ENCODE measurements around the gene PPRC1.

Gene PPRC1, protein sequence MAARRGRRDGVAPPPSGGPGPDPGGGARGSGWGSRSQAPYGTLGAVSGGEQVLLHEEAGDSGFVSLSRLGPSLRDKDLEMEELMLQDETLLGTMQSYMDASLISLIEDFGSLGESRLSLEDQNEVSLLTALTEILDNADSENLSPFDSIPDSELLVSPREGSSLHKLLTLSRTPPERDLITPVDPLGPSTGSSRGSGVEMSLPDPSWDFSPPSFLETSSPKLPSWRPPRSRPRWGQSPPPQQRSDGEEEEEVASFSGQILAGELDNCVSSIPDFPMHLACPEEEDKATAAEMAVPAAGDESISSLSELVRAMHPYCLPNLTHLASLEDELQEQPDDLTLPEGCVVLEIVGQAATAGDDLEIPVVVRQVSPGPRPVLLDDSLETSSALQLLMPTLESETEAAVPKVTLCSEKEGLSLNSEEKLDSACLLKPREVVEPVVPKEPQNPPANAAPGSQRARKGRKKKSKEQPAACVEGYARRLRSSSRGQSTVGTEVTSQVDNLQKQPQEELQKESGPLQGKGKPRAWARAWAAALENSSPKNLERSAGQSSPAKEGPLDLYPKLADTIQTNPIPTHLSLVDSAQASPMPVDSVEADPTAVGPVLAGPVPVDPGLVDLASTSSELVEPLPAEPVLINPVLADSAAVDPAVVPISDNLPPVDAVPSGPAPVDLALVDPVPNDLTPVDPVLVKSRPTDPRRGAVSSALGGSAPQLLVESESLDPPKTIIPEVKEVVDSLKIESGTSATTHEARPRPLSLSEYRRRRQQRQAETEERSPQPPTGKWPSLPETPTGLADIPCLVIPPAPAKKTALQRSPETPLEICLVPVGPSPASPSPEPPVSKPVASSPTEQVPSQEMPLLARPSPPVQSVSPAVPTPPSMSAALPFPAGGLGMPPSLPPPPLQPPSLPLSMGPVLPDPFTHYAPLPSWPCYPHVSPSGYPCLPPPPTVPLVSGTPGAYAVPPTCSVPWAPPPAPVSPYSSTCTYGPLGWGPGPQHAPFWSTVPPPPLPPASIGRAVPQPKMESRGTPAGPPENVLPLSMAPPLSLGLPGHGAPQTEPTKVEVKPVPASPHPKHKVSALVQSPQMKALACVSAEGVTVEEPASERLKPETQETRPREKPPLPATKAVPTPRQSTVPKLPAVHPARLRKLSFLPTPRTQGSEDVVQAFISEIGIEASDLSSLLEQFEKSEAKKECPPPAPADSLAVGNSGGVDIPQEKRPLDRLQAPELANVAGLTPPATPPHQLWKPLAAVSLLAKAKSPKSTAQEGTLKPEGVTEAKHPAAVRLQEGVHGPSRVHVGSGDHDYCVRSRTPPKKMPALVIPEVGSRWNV (N-terminal part only)

DNA sequence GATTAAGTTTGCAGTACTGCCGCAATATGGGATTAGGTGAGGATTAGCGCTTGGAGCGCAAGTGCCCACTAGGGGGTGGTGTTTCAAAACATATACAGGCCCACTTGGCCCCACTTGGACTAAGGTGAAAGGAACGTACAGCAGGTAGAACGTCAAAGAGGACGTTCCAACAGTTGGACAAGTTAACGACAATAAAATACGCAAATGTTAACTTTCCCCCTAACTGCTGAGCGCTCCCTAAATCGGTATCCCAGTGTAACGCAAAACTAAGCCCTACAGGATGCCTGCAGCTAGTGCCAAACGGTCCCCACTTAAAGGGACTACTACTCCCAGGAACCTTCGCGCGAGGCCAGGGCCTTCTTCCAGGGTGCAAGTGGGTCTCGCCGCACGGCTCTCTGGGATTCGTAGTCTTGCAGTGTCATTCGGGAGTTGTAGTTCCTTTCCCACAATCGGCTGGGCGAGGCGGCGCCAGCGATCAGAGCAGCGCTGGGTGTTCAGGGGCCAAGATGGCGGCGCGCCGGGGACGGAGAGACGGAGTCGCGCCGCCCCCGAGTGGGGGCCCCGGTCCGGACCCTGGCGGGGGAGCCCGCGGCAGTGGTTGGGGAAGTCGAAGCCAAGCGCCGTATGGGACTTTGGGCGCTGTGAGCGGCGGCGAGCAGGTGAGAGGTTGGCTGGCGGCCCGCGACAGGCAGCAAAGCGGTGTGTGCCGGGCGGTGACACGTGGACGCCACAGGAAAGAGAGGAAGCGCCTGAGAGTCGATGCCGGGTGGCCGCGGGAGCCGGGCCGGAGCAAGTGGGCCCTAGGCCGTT, at the start of gene PPRC1:
Gene PPRC1, plus strand, starts transcription at position 478 of the 810 bp plus-strand sequence. Its CDS starts 29 bp downstream, at position 507.
- peak; percentile 100 for DNase-seq (ENCODE audit: low spot score)

- no peak for DNase-seq (ENCODE audit: low spot score)
These were observed 49.3 kb upstream of the PPRC1 start for GRCh38 chr10:102083541-102083940.

GRCh38 chr10:102085336-102085735, 47.5 kb upstream of the PPRC1 start:
- DNase-seq (ENCODE audit: low spot score), result no peak

DNA sequence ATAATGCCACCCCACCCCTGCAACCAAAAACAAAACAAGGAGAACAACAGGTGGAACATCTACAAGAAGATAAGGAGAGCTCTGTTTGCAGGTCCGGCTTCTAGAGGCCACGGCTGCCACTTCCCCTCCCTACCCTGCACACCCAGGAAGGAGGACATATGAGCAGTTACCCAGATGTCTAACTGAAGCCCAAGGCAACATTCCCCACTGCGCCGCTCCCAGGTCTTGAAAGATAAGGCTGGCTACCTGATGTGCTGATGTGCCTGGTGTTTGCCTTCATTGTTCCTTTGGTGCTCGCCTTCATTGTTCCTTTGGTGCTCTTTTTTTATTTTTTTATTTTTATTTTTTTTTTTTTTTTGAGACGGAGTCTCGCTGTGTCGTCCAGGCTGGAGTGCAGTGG, 46.6 kb upstream of the PPRC1 start:
- DNase-seq (ENCODE audit: low spot score), result no peak

DNA sequence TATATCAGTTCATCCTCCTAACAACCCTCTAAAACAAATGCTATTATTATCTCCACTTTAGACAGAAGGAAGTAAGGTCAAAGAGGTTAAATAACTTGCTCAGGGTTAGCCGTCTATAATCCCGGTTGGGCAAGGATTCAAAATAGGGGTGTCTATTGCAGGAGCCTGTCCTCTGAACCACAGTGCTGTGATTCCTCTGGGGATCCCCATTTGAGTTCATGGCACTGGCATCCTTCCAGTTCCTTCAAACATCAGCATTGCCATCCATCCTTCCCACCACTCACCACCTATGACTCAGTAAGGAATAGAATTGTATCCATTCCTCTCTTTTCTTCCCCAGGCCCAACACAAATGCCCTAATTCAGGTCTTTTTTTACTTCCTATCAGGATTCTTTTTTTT, 42.1 kb upstream of the PPRC1 start:
- no peak for DNase-seq (ENCODE audit: low spot score)

- no peak for DNase-seq (ENCODE audit: low spot score)
These were observed 36.4 kb upstream of the PPRC1 start for GRCh38 chr10:102096449-102096848.

- no peak for DNase-seq (ENCODE audit: low spot score)
These were observed 31.7 kb upstream of the PPRC1 start for GRCh38 chr10:102101152-102101551.

- no peak for DNase-seq (ENCODE audit: low spot score)
These were observed 30.4 kb upstream of the PPRC1 start for GRCh38 chr10:102102421-102102820.

DNA sequence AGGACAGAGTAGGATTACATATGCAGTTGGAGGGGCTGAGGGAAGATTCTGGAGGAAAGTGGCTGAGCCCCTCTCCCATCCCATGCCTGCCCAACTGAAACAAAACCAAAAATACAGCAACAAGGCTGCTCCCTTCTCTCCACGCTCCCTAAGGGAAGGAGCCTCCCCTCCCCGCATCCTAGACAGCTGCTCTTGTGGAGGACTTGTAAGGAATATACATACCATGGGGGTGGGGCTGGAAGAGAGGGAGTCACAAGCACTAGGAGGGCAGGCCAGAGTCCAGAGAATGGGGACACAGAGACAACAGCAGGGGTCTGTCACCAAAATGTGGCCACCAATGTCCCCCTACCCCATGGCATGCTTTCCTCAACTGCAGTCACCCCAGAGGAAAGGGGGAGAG, 25.8 kb upstream of the PPRC1 start:
- no peak for DNase-seq (ENCODE audit: low spot score)

DNA sequence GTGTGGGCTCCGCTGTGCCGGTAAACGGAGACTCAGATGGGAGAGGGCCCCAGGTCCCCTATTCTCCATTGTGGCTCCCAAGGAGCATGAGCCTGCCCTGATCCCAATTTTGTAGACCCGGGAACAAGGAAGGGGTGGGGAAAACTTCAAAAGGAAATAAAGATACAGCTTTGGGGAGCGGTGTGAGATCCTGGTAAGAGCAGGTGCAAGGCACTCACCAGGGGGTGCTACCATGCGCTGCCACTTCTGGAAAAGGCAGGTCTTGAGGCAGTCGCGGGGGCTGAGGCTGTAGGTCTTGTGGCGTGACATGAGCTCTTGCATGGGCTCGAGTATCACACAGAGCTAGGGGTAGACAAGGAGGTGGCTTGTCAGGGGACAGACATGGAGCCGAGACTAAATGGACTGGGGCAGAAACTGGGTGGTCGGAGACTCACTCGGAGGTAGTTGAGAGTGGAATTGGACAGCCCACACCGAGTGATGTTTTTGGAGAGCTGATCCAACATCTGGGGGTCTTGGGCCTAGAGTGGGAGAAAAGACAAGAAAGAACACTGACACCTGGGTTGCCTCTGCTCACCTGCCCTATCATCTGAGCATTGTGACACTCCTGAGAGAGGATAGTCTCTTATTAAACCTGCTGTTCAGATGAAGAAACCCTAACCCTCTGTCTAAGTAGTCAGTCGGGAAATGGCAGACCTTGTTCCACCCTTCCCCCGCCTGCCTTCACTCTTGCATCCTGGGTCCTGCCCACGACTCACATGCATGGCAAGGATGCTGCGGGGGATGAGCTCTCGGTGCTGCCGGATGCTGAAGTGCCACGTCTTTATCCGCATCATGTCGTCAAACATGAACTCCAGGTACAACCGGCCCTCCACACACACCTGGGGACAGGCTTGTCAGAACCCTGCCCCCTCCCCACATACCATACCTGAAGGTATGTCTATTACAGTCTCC, 23.4 kb upstream of the PPRC1 start:
- DNase-seq (ENCODE audit: low spot score), result peak; percentile 31

GRCh38 chr10:102111276-102111675, 21.6 kb upstream of the PPRC1 start:
- DNase-seq (ENCODE audit: low spot score), result no peak

GRCh38 chr10:102112210-102112817, 20.5 kb upstream of the PPRC1 start:
- no peak for DNase-seq (ENCODE audit: low spot score)

- DNase-seq (ENCODE audit: low spot score), result no peak
These were observed 19.4 kb upstream of the PPRC1 start for GRCh38 chr10:102113261-102113955.

GRCh38 chr10:102113956-102114857, 18.6 kb upstream of the PPRC1 start:
- DNase-seq (ENCODE audit: low spot score), result no peak

- peak; percentile 97 for DNase-seq (ENCODE audit: low spot score)
These were observed 17.8 kb upstream of the PPRC1 start for GRCh38 chr10:102114861-102115618.

GRCh38 chr10:102115775-102116174, 17.1 kb upstream of the PPRC1 start:
- peak; percentile 24 for DNase-seq (ENCODE audit: low spot score)

DNA sequence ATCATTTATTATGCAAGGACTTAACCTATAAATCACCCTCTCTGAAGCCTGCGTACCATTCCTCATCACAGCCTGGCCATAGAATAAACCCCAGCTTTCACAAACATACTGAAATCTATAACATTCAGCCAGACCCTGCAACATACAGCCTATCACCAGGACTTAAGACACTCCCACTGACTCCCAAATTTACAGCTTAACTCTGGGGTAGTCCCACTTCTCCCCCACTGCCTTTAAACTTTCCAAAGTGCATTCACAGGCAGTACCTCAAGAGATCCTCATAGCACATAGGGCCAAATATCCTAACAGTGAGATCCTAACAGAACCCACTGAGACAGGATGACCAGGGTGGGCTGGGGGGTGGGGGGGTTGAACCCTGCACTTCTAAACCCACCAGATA, 16.2 kb upstream of the PPRC1 start:
- DNase-seq (ENCODE audit: low spot score), result no peak
